ENCODE measurements around the gene CITED4. TPM values are rescaled to one million over a fixed set of nuclear protein-coding genes. Genes with fewer than 3 reads are reported as not detected.

CITED4 gene
- total RNA-seq, 1 experiment from 2014 or later = 1.3 TPM

DNA sequence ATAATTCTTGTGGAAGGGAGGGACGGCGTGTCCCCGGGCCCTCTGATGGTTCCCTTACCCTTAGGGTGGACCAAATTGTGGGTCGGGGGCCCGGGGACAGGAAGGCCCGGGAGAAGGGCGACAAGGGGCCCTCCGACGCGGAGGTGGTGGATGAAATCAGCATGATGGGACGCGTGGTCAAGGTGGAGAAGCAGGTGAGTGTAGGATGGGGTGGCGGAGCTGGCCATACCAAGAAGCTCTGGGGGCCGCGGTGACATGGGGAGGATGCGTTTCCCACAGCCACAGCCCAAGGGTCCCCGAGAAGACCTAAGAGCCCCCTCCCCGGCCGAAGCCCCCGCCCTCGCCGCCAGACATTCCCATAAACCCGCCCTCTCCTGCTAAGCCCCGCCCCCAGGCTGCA is 24.6 kb downstream of the CITED4 start:
- intact Hi-C loops (cut with micrococcal nuclease; ENCODE audit: unreplicated experiment) = no loop called here
- CTCF ChIA-PET = interaction anchor here (0.6 kb wide), 1 partner anchor 111 kb away, joined by 4 read pairs; no protein-coding TSS in a partner anchor

DNA sequence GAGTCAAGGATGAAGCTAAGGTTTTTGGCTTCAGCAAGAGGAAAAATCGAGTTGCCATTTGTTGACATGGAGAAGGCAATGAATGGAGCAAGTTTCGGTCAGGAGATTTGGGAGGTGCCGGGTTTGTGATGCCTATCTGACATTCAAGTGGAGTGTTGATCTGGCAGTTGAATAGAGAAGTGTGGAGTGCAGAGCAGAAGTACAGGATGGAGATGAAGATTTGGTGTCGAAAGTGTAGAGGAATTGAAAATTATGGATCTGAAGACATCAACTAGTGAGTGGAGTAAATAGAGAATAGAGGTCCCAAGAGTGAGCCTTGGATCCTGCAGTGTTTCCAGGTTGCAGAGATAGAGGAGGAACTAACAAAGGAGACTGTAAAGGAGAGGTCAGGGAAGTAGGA is 25.9 kb downstream of the CITED4 start:
- no peak overlapping the region for H3K27ac ChIP-seq (ENCODE audit: low read depth, low read length, poor library complexity, severe bottlenecking)
- CTCF ChIA-PET = no interaction called here
- no peak for DNase-seq (ENCODE audit: low spot score)
- POLR2A ChIA-PET (ENCODE audit: low non-redundant PET) = no interaction called here
- H3K36me3 ChIP-seq (ENCODE audit: insufficient read depth, low read length, poor library complexity, severe bottlenecking) = no peaks in the 10 kb centered on the region
- no peak overlapping the region for H3K4me3 ChIP-seq (ENCODE audit: low read depth, low read length, poor library complexity, severe bottlenecking)
- no TSS peak for BruUV-seq (replicated peaks)
- H3K4me1 ChIP-seq (ENCODE audit: insufficient read depth, low read length, poor library complexity, severe bottlenecking) = no peaks in the 10 kb centered on the region
- no peaks in the 10 kb centered on the region for H3K27me3 ChIP-seq (replicated peaks; ENCODE audit: insufficient read depth, low read depth, low read length, poor library complexity)
- H3K9me3 ChIP-seq (ENCODE audit: low read depth, low read length, poor library complexity, severe bottlenecking) = no peaks in the 10 kb centered on the region
- TF ChIP-seq EZH2 (IDR thresholded peaks at IDR 0.05; ENCODE audit: borderline replicate concordance, low read depth, low read length, poor library complexity, severe bottlenecking) = no peak
- TF ChIP-seq, protein P1, sequence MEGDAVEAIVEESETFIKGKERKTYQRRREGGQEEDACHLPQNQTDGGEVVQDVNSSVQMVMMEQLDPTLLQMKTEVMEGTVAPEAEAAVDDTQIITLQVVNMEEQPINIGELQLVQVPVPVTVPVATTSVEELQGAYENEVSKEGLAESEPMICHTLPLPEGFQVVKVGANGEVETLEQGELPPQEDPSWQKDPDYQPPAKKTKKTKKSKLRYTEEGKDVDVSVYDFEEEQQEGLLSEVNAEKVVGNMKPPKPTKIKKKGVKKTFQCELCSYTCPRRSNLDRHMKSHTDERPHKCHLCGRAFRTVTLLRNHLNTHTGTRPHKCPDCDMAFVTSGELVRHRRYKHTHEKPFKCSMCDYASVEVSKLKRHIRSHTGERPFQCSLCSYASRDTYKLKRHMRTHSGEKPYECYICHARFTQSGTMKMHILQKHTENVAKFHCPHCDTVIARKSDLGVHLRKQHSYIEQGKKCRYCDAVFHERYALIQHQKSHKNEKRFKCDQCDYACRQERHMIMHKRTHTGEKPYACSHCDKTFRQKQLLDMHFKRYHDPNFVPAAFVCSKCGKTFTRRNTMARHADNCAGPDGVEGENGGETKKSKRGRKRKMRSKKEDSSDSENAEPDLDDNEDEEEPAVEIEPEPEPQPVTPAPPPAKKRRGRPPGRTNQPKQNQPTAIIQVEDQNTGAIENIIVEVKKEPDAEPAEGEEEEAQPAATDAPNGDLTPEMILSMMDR (conservative IDR thresholded peaks at IDR 0.05; ENCODE audit: low read depth, low read length) = no peak
- intact Hi-C loops (cut with micrococcal nuclease; ENCODE audit: unreplicated experiment) = no loop called here

More for the DNA sequence above, 24.6 kb downstream of the CITED4 start:
- no peaks in the 10 kb centered on the region for H3K9me3 ChIP-seq (ENCODE audit: low read depth, low read length, poor library complexity, severe bottlenecking)
- POLR2A ChIA-PET (ENCODE audit: low non-redundant PET) = no interaction called here
- H3K4me3 ChIP-seq (ENCODE audit: low read depth, low read length, poor library complexity, severe bottlenecking) = no peak overlapping the region
- BruUV-seq (replicated peaks) = no TSS peak
- DNase-seq (ENCODE audit: low spot score) = no peak
- H3K36me3 ChIP-seq (ENCODE audit: insufficient read depth, low read length, poor library complexity, severe bottlenecking) = no peaks in the 10 kb centered on the region
- TF ChIP-seq, protein P1 (conservative IDR thresholded peaks at IDR 0.05; ENCODE audit: low read depth, low read length) = no peak
- TF ChIP-seq EZH2 (IDR thresholded peaks at IDR 0.05; ENCODE audit: borderline replicate concordance, low read depth, low read length, poor library complexity, severe bottlenecking) = no peak
- no peaks in the 10 kb centered on the region for H3K4me1 ChIP-seq (ENCODE audit: insufficient read depth, low read length, poor library complexity, severe bottlenecking)
- no peaks in the 10 kb centered on the region for H3K27me3 ChIP-seq (replicated peaks; ENCODE audit: insufficient read depth, low read depth, low read length, poor library complexity)
- no peak overlapping the region for H3K27ac ChIP-seq (ENCODE audit: low read depth, low read length, poor library complexity, severe bottlenecking)

DNA sequence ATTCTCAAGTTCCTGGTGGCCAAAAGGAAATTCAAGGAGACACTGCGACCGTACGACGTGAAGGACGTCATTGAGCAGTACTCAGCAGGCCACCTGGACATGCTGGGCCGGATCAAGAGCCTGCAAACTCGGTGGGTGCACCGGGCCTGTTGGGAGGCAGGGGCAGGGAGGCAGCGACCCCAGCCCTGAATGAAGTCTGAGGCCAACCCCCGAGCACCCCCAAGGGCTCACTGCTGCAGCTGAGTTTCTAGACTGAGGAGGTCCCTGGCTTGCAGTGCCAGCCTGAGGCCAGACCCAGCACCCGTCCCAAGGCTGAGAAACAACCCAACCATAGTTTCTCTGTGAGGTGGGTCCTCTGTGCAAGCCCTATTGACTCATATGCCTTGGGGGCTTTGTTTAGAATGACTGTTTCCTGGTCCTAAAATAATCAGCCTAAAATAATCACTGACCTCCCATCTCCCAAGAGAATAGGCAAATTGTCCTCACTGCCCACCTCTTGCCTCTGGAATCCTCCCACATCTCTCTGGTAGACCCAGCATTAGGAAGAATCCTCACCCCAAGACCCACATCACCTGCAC is 27.1 kb downstream of the CITED4 start:
- ChIA-PET POLR2A (ENCODE audit: low non-redundant PET) (no interaction called here), CTCF (no interaction called here)
- Histone ChIP-seq H3K4me3 (ENCODE audit: low read depth, low read length, poor library complexity, severe bottlenecking) (no peak overlapping the region), H3K36me3 (ENCODE audit: insufficient read depth, low read length, poor library complexity, severe bottlenecking) (no peaks in the 10 kb centered on the region), H3K27me3 (replicated peaks; ENCODE audit: insufficient read depth, low read depth, low read length, poor library complexity) (no peaks in the 10 kb centered on the region), H3K9me3 (ENCODE audit: low read depth, low read length, poor library complexity, severe bottlenecking) (no peaks in the 10 kb centered on the region), H3K27ac (ENCODE audit: low read depth, low read length, poor library complexity, severe bottlenecking) (no peak overlapping the region), H3K4me1 (ENCODE audit: insufficient read depth, low read length, poor library complexity, severe bottlenecking) (no peaks in the 10 kb centered on the region)
- BruUV-seq (replicated peaks) = no TSS peak
- intact Hi-C loops (cut with micrococcal nuclease; ENCODE audit: unreplicated experiment) = no loop called here
- no peak for TF ChIP-seq EZH2 (IDR thresholded peaks at IDR 0.05; ENCODE audit: borderline replicate concordance, low read depth, low read length, poor library complexity, severe bottlenecking)
- TF ChIP-seq, protein P1 (conservative IDR thresholded peaks at IDR 0.05; ENCODE audit: low read depth, low read length) = no peak
- DNase-seq (ENCODE audit: low spot score) = no peak

Data from A673 (cell line).